ENCODE results near the gene CYSLTR2. TPM values are rescaled to one million over a fixed set of nuclear protein-coding genes. Genes with fewer than 3 reads are reported as not detected.

The CYSLTR2 gene
- total RNA-seq, 1 donor from 2014 or later, result not detected

DNA sequence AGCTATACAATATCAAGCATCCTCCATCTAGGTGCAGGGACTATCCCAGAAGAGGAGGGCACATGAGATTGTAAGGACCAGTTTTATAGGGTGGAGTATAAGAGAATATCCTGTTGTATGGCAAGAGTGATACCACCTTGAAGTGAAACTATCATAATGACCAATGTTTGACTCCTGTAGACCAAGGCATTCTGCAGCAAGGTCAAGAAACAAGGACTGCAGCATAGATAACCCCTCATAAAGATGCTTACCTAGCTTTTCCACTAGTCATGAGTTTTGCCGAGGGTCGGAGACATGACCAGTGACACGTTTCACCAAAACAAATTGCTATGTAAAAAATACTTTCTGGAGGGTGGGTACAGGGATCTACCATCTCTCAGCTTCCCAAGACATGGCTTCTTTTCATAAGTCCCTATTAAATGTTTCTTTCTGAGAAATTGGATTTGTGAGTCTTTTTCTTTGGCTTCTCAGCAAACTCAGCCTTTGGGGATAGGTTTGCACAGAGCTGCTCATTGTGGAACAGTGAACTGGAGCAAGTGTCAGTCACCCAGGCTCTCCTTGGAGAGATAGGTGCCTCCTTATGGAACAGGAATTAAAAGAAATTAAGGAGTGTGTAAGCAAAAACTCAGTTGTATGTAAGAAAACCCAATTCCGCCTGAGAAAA lies 28.2 kb upstream of the CYSLTR2 start:
- peak; percentile 31 for DNase-seq (ENCODE audit: low read depth)
- no peak overlapping the region for H3K4me3 ChIP-seq (ENCODE audit: low read depth, low read length)
- no peak for TF ChIP-seq CTCF (conservative IDR thresholded peaks at IDR 0.05; ENCODE audit: low read depth, low read length)

DNA sequence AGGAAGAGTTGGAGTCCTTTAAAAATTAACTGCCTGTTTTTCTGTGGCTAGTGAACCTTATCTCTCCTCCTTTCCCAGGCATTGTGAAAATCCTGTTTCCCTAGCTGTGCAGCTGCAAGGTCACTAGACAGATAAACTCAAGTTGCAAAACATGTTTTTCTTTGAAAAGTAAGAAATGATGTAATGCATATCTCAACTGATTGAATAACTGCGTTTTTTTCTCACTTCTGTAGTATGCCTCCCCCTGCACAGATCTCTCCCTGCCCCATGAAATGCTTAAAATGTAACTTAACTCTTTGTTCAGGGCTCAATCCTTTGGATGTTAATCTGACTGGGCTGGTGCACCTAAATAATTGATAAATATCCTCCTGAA lies 27.7 kb upstream of the CYSLTR2 start:
- no peak for TF ChIP-seq CTCF (conservative IDR thresholded peaks at IDR 0.05; ENCODE audit: low read depth, low read length)
- DNase-seq (ENCODE audit: low read depth), result peak; percentile 89
- no peak overlapping the region for H3K4me3 ChIP-seq (ENCODE audit: low read depth, low read length)

- no peak overlapping the region for H3K4me3 ChIP-seq (ENCODE audit: low read depth, low read length)
- peak; percentile 44 for DNase-seq (ENCODE audit: low read depth)
Measured at GRCh38 chr13:48626726-48627451, 26.8 kb upstream of the CYSLTR2 start.

GRCh38 chr13:48629277-48629676 lies 24.5 kb upstream of the CYSLTR2 start:
- DNase-seq (ENCODE audit: low read depth), result no peak
- no peak overlapping the region for H3K4me3 ChIP-seq (ENCODE audit: low read depth, low read length)
- no peak for TF ChIP-seq CTCF (conservative IDR thresholded peaks at IDR 0.05; ENCODE audit: low read depth, low read length)

More at GRCh38 chr13:48626726-48627451, 26.8 kb upstream of the CYSLTR2 start:
- TF ChIP-seq CTCF (conservative IDR thresholded peaks at IDR 0.05; ENCODE audit: low read depth, low read length), result no peak

GRCh38 chr13:48630291-48630690 lies 23.4 kb upstream of the CYSLTR2 start:
- H3K4me3 ChIP-seq (ENCODE audit: low read depth, low read length), result no peak overlapping the region
- no peak for DNase-seq (ENCODE audit: low read depth)
- no peak for TF ChIP-seq CTCF (conservative IDR thresholded peaks at IDR 0.05; ENCODE audit: low read depth, low read length)

- DNase-seq (ENCODE audit: low read depth), result no peak
- H3K4me3 ChIP-seq (ENCODE audit: low read depth, low read length), result no peak overlapping the region
- no peak for TF ChIP-seq CTCF (conservative IDR thresholded peaks at IDR 0.05; ENCODE audit: low read depth, low read length)
Measured at GRCh38 chr13:48630773-48631172, 23.0 kb upstream of the CYSLTR2 start.
